Endodermal cell (in vitro differentiated cells): Measurements from ENCODE around the gene ARF3. TPM values are rescaled to one million over a fixed set of nuclear protein-coding genes. Genes with fewer than 3 reads are reported as not detected.

Experiments used
- DNase-seq: peaks from one replicate; pipeline ENCODE4 v3.0.0-alpha.2; 2017
- H3K27ac ChIP-seq: 2 replicates; pipeline ENCODE4 v1.5.1; 2013; ENCODE audit warnings: mild to moderate bottlenecking, low read depth, low read length, moderate library complexity
- H3K27me3 ChIP-seq: 2 replicates; pipeline ENCODE4 v1.6.1; 2013; ENCODE audit warnings: mild to moderate bottlenecking, low read length, moderate library complexity; ENCODE audit not compliant: insufficient read depth, control insufficient read depth, poor library complexity, severe bottlenecking
- H3K36me3 ChIP-seq: 2 replicates; pipeline ENCODE4 v1.7.0; 2013; ENCODE audit warnings: mild to moderate bottlenecking, low read length, moderate library complexity; ENCODE audit not compliant: control insufficient read depth, insufficient read depth
- H3K4me1 ChIP-seq: one replicate; pipeline ENCODE4 v1.7.0; 2013; ENCODE audit warnings: low read length; ENCODE audit not compliant: control insufficient read depth, insufficient read depth
- H3K4me3 ChIP-seq: 2 replicates; pipeline ENCODE4 v1.5.1; 2013; ENCODE audit warnings: mild to moderate bottlenecking, low read length, moderate library complexity
- H3K9ac ChIP-seq: 2 replicates; pipeline ENCODE4 v1.6.1; 2013; ENCODE audit warnings: mild to moderate bottlenecking, low read length, moderate library complexity; ENCODE audit not compliant: poor library complexity, severe bottlenecking; ENCODE audit errors: extremely low read depth
- H3K9me3 ChIP-seq: 2 replicates; pipeline ENCODE4 v1.6.1; 2013; ENCODE audit warnings: mild to moderate bottlenecking, low read length, moderate library complexity; ENCODE audit not compliant: control insufficient read depth
- H3K27ac Mint-ChIP-seq: 2 replicates; pipeline ENCODE4 v1.8.0; 2020; ENCODE audit warnings: mixed read lengths
- H3K27me3 Mint-ChIP-seq: 2 replicates; pipeline ENCODE4 v1.8.0; 2021; ENCODE audit warnings: mild to moderate bottlenecking, mixed read lengths; ENCODE audit not compliant: insufficient read depth
- H3K36me3 Mint-ChIP-seq: 2 replicates; pipeline ENCODE4 v1.8.0; 2020; ENCODE audit warnings: low read depth, mixed read lengths
- H3K4me1 Mint-ChIP-seq: 2 replicates; pipeline ENCODE4 v1.8.0; 2020; ENCODE audit warnings: mixed read lengths
- H3K4me3 Mint-ChIP-seq: 2 replicates; pipeline ENCODE4 v1.8.0; 2020; ENCODE audit warnings: mild to moderate bottlenecking, moderate library complexity, mixed read lengths
- H3K9me3 Mint-ChIP-seq: 2 replicates; pipeline ENCODE4 v1.8.0; 2020; ENCODE audit warnings: mild to moderate bottlenecking, mixed read lengths
- WGBS, 2 experiments: methylation state at CpG; one replicate each; pipeline versions ENCODE4 v1.1.5 to v1.1.7; 2013; ENCODE audit warnings: missing lambda C conversion rate in 2 of 2, mixed read lengths in 1 of 2; ENCODE audit not compliant: insufficient coverage in 1 of 2, insufficient read length in 1 of 2; 5-methylcytosine and 5-hydroxymethylcytosine counted together
- total RNA-seq, 2 donors: library from RNA; stranded (reverse); fragmentation: NEBNext Ultra II Directional in 1 of 2; extraction: Animal tissue kit (Norgen Biotek cat#: 25700) in 1 of 2; gene quantifications; 2 replicates in 1 of 2; 3 replicates in 1 of 2; pipeline ENCODE4 v1.2.1, GENCODE V29; 2021
- TF ChIP-seq, protein P1 (sequence below): fragments of 200-600 bp; sonication (generic); conservative IDR thresholded peaks from 2 replicates; pipeline ENCODE4 v1.5.0; 2021; ENCODE audit warnings: antibody characterized with exemption, mild to moderate bottlenecking

ARF3 gene
- total RNA-seq, 2 donors from 2014 or later: 237 to 288 TPM

GRCh38 chr12:48954061-48954460, 3.2 kb downstream of the ARF3 start:
- no peak overlapping the region for H3K9ac ChIP-seq
- Mint-ChIP-seq H3K9me3 (no peaks in the 10 kb centered on the region), H3K36me3 (peaks cover 46% of the 10 kb centered on the region), H3K27ac (no peak overlapping the region), H3K4me3 (no peak overlapping the region), H3K4me1 (peaks cover 17% of the 10 kb centered on the region), H3K27me3 (no peaks in the 10 kb centered on the region)
- H3K36me3 ChIP-seq: peaks cover 53% of the 10 kb centered on the region
- DNase-seq: no peak
- TF ChIP-seq, protein P1, sequence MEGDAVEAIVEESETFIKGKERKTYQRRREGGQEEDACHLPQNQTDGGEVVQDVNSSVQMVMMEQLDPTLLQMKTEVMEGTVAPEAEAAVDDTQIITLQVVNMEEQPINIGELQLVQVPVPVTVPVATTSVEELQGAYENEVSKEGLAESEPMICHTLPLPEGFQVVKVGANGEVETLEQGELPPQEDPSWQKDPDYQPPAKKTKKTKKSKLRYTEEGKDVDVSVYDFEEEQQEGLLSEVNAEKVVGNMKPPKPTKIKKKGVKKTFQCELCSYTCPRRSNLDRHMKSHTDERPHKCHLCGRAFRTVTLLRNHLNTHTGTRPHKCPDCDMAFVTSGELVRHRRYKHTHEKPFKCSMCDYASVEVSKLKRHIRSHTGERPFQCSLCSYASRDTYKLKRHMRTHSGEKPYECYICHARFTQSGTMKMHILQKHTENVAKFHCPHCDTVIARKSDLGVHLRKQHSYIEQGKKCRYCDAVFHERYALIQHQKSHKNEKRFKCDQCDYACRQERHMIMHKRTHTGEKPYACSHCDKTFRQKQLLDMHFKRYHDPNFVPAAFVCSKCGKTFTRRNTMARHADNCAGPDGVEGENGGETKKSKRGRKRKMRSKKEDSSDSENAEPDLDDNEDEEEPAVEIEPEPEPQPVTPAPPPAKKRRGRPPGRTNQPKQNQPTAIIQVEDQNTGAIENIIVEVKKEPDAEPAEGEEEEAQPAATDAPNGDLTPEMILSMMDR: no peak
- peak overlapping the region; percentile 96 for H3K4me3 ChIP-seq
- H3K4me1 ChIP-seq: peaks cover 5% of the 10 kb centered on the region
- WGBS, 2 experiments: 95 to 98% methylated on average over 3 of the region's 3 CpGs
- H3K27me3 ChIP-seq: no peaks in the 10 kb centered on the region
- no peak overlapping the region for H3K27ac ChIP-seq
- no peaks in the 10 kb centered on the region for H3K9me3 ChIP-seq

DNA sequence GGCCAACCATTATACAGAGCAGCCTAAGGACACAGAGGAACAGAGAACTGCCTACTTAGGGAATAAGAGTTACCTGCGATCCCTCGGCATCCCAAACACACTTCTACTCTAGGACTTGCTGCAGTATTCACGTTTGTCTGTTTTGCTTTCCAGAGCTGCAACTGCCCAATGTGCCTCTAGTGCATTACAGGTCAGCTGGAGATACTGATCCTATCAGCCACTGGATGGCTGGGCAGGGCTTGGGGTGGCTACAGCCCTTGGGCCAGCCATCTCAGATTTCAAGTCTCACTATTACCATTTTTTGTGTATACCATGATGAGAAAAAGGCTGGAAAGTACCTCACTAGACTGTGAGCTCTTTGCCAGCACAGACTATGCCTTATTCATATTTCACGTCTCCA, 4.6 kb downstream of the ARF3 start:
- DNase-seq: no peak
- H3K36me3 Mint-ChIP-seq: peaks cover 50% of the 10 kb centered on the region
- peaks cover 13% of the 10 kb centered on the region for H3K4me1 Mint-ChIP-seq
- no peak overlapping the region for H3K27ac Mint-ChIP-seq
- H3K27ac ChIP-seq: no peak overlapping the region
- WGBS, 2 experiments: 92 to 96% methylated on average over 3 to 4 of the region's 4 CpGs
- no peaks in the 10 kb centered on the region for H3K27me3 Mint-ChIP-seq
- no peaks in the 10 kb centered on the region for H3K9me3 Mint-ChIP-seq
- H3K4me3 Mint-ChIP-seq: no peak overlapping the region
- H3K9me3 ChIP-seq: no peaks in the 10 kb centered on the region
- H3K4me3 ChIP-seq: no peak overlapping the region
- peaks cover 5% of the 10 kb centered on the region for H3K4me1 ChIP-seq
- no peak overlapping the region for H3K9ac ChIP-seq
- H3K27me3 ChIP-seq: no peaks in the 10 kb centered on the region
- H3K36me3 ChIP-seq: peaks cover 63% of the 10 kb centered on the region
- TF ChIP-seq, protein P1: no peak

DNA sequence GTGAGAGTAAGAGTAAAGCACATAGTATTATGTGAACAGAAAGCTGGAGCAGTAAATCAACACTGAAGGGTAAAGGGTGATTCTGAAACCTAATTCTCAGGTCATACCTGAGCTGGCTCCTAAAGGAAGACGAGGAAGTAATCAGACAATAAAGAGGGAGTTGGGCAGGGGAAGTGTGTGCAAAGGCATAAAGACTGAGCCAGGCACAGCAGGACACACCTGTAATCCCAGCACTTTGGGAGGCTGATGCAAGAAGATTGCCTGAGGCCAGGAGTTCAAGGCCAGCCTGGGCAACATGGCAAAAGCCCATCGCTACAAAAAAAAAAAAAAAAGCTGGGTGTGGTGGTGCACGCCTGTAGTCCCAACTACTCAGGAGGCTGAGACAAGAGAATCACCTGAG, 9.6 kb downstream of the ARF3 start:
- H3K36me3 Mint-ChIP-seq: peaks cover 40% of the 10 kb centered on the region
- H3K4me3 Mint-ChIP-seq: no peak overlapping the region
- H3K9me3 ChIP-seq: no peaks in the 10 kb centered on the region
- H3K27ac Mint-ChIP-seq: peak overlapping the region; percentile 3
- H3K27me3 ChIP-seq: no peaks in the 10 kb centered on the region
- peaks cover 4% of the 10 kb centered on the region for H3K4me1 ChIP-seq
- no peak overlapping the region for H3K9ac ChIP-seq
- H3K4me1 Mint-ChIP-seq: peaks cover 10% of the 10 kb centered on the region
- 84 to 88% methylated on average over 2 to 3 of the region's 3 CpGs for WGBS, 2 experiments
- TF ChIP-seq, protein P1: no peak
- DNase-seq: no peak
- H3K9me3 Mint-ChIP-seq: no peaks in the 10 kb centered on the region
- no peaks in the 10 kb centered on the region for H3K27me3 Mint-ChIP-seq
- H3K4me3 ChIP-seq: no peak overlapping the region
- H3K36me3 ChIP-seq: peaks cover 64% of the 10 kb centered on the region
- no peak overlapping the region for H3K27ac ChIP-seq
